DMS153 treated with DMSO at 0.1 percent for 48 hours (cell line): ENCODE measurements around the gene OGN.

Experiments used
- DNase-seq: peaks from one replicate; lab custom pipeline; 2025; ENCODE audit not compliant: unreplicated experiment; lab: John Stamatoyannopoulos, UW

The OGN gene

GRCh38 chr9:92406477-92406876, 2.1 kb upstream of the OGN start:
- DNase-seq: no peak

GRCh38 chr9:92405818-92406217, 1.4 kb upstream of the OGN start:
- no peak for DNase-seq

GRCh38 chr9:92402826-92403745, 1.3 kb downstream of the OGN start:
- no peak for DNase-seq

- no peak for DNase-seq
Measured at GRCh38 chr9:92402360-92402759, 2.0 kb downstream of the OGN start.

- DNase-seq: no peak
Measured at GRCh38 chr9:92397853-92398252, 6.5 kb downstream of the OGN start.

- DNase-seq: no peak
Measured at GRCh38 chr9:92395617-92396016, 8.8 kb downstream of the OGN start.

GRCh38 chr9:92393686-92394085, 10.7 kb downstream of the OGN start:
- no peak for DNase-seq

GRCh38 chr9:92392690-92393089, 11.7 kb downstream of the OGN start:
- no peak for DNase-seq

GRCh38 chr9:92385953-92386352, 18.4 kb downstream of the OGN start:
- DNase-seq: no peak

- DNase-seq: no peak
Measured at GRCh38 chr9:92385477-92385876, 18.9 kb downstream of the OGN start.

- DNase-seq: no peak
Measured at GRCh38 chr9:92385001-92385400, 19.4 kb downstream of the OGN start.

- no peak for DNase-seq
Measured at GRCh38 chr9:92384375-92384774, 20.0 kb downstream of the OGN start.

- DNase-seq: no peak
Measured at GRCh38 chr9:92381775-92382174, 22.6 kb downstream of the OGN start.

GRCh38 chr9:92380603-92381002, 23.8 kb downstream of the OGN start:
- DNase-seq: no peak

- peak; percentile 63 for DNase-seq
Measured at GRCh38 chr9:92378865-92379560, 25.4 kb downstream of the OGN start.

GRCh38 chr9:92377876-92378275, 26.5 kb downstream of the OGN start:
- no peak for DNase-seq

- DNase-seq: no peak
Measured at GRCh38 chr9:92373167-92373566, 31.2 kb downstream of the OGN start.

GRCh38 chr9:92369075-92369474, 35.3 kb downstream of the OGN start:
- no peak for DNase-seq

- no peak for DNase-seq
Measured at GRCh38 chr9:92360083-92360482, 44.3 kb downstream of the OGN start.

- no peak for DNase-seq
Measured at GRCh38 chr9:92359394-92359995, 44.9 kb downstream of the OGN start.

GRCh38 chr9:92353051-92353450, 51.3 kb downstream of the OGN start:
- no peak for DNase-seq

- no peak for DNase-seq
Measured at GRCh38 chr9:92350740-92351133, 53.6 kb downstream of the OGN start.
